GM21423 (cell line): ENCODE results near the gene STX18.
"Not testable (repeated sequence)": the region's sequence is repeated elsewhere in the genome, so short reads cannot be mapped to it uniquely, and the experiment has no call there.

Experiments used
- ATAC-seq: cut with Tn5 transposase; IDR thresholded peaks from one replicate; pipeline ENCODE4 v1.9.1; 2021; ENCODE audit warnings: mild to moderate bottlenecking, moderate library complexity; ENCODE audit not compliant: unreplicated experiment

The STX18 gene

DNA sequence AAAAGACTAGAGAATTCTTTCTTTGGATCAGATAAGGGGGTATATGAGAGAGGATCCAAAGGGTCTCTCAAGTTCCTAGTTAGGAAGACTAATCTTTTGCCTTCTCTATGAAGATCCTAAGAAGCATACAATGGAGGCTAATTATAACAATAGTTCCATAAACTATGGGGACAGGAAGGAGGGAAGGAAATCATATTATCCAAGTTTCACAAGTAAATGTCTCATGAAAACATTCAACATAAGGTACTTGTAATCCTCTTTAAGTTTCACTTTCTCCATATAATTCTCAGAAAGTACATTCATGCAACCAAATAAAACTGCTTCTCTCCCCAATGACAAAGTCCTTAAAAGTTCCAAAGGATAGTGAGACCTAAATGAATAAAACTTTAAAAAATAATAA is 27.1 kb downstream of the STX18 start:
- ATAC-seq, result no peak

- no peak for ATAC-seq
These were observed 29.6 kb downstream of the STX18 start for GRCh38 chr4:4512282-4512681.

DNA sequence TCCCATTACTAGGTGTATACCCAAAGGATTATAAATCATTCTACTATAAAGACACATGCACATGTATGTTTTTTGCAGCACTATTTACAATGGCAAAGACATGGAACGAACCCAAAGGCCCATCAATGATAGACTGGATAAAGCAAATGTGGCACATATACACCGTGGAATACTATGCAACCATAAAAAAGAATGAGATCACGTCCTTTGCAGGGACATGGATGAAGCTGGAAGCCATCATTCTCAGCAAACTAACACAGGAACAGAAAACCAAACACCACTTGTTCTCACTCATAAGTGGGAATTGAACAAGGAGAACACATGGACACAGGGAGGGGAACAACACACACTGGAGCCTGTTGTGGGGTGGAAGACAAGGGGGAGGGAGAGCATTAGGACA is 31.2 kb downstream of the STX18 start:
- not testable (repeated sequence) for ATAC-seq

- no peak for ATAC-seq
These were observed 32.3 kb downstream of the STX18 start for GRCh38 chr4:4509521-4509920.

- ATAC-seq, result no peak
These were observed 33.9 kb downstream of the STX18 start for GRCh38 chr4:4507923-4508322.

DNA sequence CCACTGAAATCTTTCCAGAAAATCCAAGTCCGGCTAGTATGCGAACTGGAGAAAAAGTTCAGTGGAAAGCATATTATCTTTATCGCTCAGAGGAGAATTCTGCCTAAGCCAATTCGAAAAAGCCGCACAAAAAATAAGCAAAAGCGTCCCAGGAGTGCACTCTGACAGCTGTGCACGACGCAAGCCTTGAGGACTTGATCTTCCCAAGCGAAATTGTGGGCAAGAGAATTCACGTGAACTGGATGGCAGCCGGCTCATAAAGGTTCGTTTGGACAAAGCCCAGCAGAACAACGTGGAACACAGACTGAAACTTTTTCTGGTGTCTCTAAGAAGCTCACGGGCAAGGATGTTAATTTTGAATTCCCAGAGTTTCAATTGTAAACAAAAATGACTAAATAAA is 34.4 kb downstream of the STX18 start:
- no peak for ATAC-seq

DNA sequence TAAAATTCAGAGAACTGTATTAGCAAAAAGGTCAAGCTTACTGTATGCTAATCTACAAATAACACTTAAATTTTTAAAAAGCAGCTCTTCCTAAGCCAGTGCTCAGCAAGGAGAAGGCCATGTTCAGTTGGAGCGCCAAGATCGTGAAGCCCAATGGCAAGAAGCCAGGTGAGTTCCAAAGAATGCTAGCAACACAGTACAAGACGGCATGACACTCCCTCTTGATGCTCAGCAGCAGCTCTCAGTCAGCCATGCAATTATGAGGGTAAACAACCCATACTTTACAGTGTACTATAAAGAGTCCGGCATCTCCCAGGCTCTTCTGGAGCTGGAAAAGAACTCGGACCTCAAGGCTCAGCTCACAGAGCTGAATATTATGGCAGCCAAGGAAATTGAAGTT is 34.9 kb downstream of the STX18 start:
- no peak for ATAC-seq

GRCh38 chr4:4505211-4505610 is 36.6 kb downstream of the STX18 start:
- not testable (repeated sequence) for ATAC-seq

GRCh38 chr4:4504783-4505182 is 37.1 kb downstream of the STX18 start:
- ATAC-seq, result no peak

GRCh38 chr4:4502694-4503311 is 39.0 kb downstream of the STX18 start:
- ATAC-seq, result peak; percentile 70

GRCh38 chr4:4501679-4502078 is 40.2 kb downstream of the STX18 start:
- ATAC-seq, result no peak

DNA sequence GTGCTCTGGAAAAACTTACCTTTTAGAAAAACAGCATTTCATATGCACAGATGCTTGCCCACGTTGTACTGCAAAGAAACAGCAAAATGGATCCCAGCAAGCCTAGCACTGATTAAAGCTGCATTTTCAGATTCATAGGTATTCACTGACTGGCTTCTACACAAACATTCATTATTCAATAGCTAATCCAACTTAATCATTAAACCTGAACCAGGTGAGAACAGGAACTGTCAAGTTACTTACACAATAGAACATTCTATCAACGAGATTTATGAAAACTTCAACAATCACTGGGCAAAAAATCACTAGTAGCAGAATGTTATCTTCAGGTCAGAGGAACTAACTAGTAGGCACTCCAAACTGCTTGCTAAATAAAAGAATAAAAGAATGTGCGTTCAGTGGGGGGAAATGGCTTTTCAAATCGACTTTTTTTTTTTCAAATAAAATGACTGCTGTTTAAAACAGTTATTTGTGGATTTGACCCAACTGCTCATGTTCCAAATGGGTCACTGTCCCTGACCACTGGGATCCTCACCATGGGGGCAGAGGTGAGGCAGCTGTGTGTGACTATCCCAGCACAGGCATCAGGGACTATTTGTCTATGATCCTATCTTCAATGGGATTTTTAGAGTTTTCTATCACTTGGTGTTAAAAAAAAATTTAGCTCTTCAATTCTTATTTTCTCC is 42.3 kb downstream of the STX18 start:
- ATAC-seq, result no peak

GRCh38 chr4:4496592-4497372 is 45.1 kb downstream of the STX18 start:
- ATAC-seq, result no peak

GRCh38 chr4:4494882-4495281 is 47.0 kb downstream of the STX18 start:
- no peak for ATAC-seq

GRCh38 chr4:4492161-4492847 is 49.5 kb downstream of the STX18 start:
- peak; percentile 56 for ATAC-seq

DNA sequence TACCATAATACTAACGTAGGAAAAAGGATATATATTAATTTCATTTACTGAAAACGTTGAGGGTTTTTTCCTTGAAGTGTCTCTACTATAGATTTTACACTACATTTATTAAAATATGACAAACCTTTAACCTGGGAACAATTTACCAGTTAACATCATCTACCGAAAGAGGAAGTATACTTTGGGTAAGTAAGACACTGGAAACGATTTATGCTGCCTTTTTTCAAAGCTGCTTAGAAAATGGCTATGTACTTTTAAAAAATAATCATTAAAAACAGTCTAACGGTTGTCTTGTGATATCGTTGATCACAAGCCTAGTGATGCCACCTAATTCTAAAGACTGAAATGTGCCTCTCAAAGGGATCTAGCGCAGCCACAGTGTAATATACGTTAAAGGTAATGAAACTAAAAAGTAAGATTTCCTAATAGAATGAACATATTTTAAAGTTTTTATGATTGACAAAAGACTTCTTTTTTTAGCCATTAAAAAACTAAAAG is 50.4 kb downstream of the STX18 start:
- no peak for ATAC-seq

GRCh38 chr4:4490816-4491215 is 51.0 kb downstream of the STX18 start:
- ATAC-seq, result no peak

- no peak for ATAC-seq
These were observed 51.8 kb downstream of the STX18 start for GRCh38 chr4:4490041-4490440.

DNA sequence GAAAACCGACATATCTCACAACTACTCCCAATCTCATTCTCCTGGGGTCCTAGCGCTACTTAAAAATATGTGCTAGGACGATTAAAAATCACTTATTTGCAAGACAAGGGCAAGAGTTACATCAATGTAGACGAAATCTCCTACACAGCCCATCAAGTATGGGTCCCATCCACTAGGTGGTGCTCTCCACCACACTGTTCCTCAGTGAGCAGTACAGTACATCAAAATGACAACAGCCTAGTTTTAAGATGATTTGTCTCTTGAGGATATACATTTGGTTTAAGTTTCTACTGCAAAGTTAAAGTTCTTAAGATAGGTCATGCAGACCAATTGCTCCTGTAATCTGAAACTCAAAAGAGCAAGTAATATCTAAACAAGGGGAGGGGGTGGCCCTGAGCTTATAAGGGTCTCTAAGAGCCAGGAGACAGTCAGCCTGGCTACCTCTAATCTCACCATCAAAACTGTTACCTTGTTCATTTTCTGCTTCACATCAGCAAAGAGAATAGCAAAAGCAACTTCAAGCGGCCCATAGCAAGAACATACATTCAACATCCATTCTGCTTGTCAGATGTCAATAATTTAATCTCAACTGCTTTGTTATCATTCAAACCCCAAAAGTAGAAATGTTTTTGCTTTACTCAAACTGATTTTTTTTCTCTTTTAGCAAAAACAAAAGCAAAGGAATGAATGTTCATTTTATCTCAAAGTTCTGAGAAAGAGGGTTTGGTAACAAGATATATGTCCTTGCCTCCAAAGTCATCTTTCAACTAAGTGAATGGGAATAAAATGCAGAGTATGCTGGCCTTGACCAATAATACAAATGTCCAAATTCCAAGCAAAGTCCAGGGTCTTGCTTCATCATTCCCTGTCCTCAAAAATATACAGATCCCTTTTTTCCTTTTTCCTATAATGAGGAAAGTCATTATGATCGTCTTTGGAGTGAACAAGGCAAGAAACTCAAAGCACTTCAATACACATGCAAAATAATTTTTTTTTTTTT is 53.1 kb downstream of the STX18 start:
- peak; percentile 71 for ATAC-seq

DNA sequence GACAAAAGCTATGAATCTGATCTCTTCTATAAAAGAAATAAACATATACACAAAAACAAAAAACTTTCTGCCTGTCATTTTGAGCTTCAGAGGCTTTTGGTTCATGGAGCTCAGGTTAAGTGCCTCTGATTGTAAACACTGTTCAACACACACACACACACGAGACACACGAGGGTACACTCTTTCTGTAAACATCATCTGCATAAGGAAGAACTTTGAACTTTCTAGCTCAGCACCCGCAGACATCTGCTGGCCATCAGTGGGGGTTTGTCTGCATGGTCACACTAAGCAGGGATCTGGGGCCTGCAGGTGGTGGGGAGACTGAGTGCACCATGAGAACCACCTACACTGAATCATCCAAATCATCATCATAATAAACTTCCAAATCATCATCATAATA is 54.9 kb downstream of the STX18 start:
- no peak for ATAC-seq
